GM23338 (cell line): ENCODE data around the gene UNC93B1. TPM values are rescaled to one million over a fixed set of nuclear protein-coding genes. Genes with fewer than 3 reads are reported as not detected.
"Not testable (repeated sequence)": the region's sequence is repeated elsewhere in the genome, so short reads cannot be mapped to it uniquely, and the experiment has no call there.

Experiments
- ATAC-seq: fragments of 200-7000 bp; cut with Tn5 transposase; 3 replicates; pipeline ENCODE4 v1.9.1; 2020
- DNase-seq: peaks from one replicate; pipeline ENCODE4 v3.0.0-alpha.2; 2015; ENCODE audit warnings: low spot score
- H2AFZ ChIP-seq: fragments of 200-600 bp; sonication (generic); 2 replicates; pipeline ENCODE4 v1.8.0; 2016; ENCODE audit warnings: antibody characterized with exemption, mild to moderate bottlenecking, moderate library complexity
- H3F3A ChIP-seq: fragments of 200-600 bp; sonication (generic); replicated peaks from 2 replicates; pipeline ENCODE4 v1.8.0; 2017; ENCODE audit warnings: antibody characterized with exemption, mixed run types, low read depth
- H3K27ac ChIP-seq: fragments of 200-600 bp; sonication (generic); 2 replicates; pipeline ENCODE4 v1.6.1; 2016; ENCODE audit warnings: low read depth
- H3K27me3 ChIP-seq: fragments of 200-600 bp; sonication (generic); 2 replicates; pipeline ENCODE4 v1.8.0; 2016; ENCODE audit warnings: mild to moderate bottlenecking, mixed run types, moderate library complexity; ENCODE audit not compliant: insufficient read depth
- H3K36me3 ChIP-seq: fragments of 200-600 bp; sonication (generic); 2 replicates; pipeline ENCODE4 v1.8.0; 2016; ENCODE audit warnings: mild to moderate bottlenecking; ENCODE audit not compliant: insufficient read depth
- H3K4me1 ChIP-seq: fragments of 200-600 bp; sonication (generic); 2 replicates; pipeline ENCODE4 v1.8.0; 2016; ENCODE audit warnings: mild to moderate bottlenecking, moderate library complexity; ENCODE audit not compliant: insufficient read depth
- H3K4me2 ChIP-seq: fragments of 200-600 bp; sonication (generic); 2 replicates; pipeline ENCODE4 v1.7.1; 2017; ENCODE audit warnings: mixed run types
- H3K4me3 ChIP-seq: fragments of 200-600 bp; sonication (generic); 2 replicates; pipeline ENCODE4 v1.6.1; 2016; ENCODE audit warnings: mixed run types
- H3K79me2 ChIP-seq: fragments of 200-600 bp; sonication (generic); replicated peaks from 2 replicates; pipeline ENCODE4 v1.8.0; 2017; ENCODE audit warnings: mild to moderate bottlenecking; ENCODE audit not compliant: insufficient read depth
- H3K9me2 ChIP-seq: fragments of 200-600 bp; sonication (generic); 2 replicates; pipeline ENCODE4 v1.8.0; 2017; ENCODE audit not compliant: insufficient read depth
- H4K20me1 ChIP-seq: fragments of 200-600 bp; sonication (generic); replicated peaks from 2 replicates; pipeline ENCODE4 v1.8.0; 2017; ENCODE audit warnings: mild to moderate bottlenecking; ENCODE audit not compliant: insufficient read depth
- H3K27ac Mint-ChIP-seq: 2 replicates; pipeline ENCODE4 v1.8.0; 2020; ENCODE audit warnings: inconsistent platforms, mild to moderate bottlenecking, moderate library complexity, mixed read lengths
- H3K27me3 Mint-ChIP-seq: 3 replicates; pipeline ENCODE4 v1.8.0; 2022; ENCODE audit warnings: low read depth, mild to moderate bottlenecking, moderate library complexity, mixed read lengths, inconsistent platforms; ENCODE audit not compliant: insufficient read depth, poor library complexity
- H3K36me3 Mint-ChIP-seq: 3 replicates; pipeline ENCODE4 v1.8.0; 2021; ENCODE audit warnings: low read depth, mild to moderate bottlenecking, inconsistent platforms, moderate library complexity, mixed read lengths
- H3K4me1 Mint-ChIP-seq: 3 replicates; pipeline ENCODE4 v1.8.0; 2020; ENCODE audit warnings: mild to moderate bottlenecking, inconsistent platforms, mixed read lengths
- H3K4me3 Mint-ChIP-seq: 3 replicates; pipeline ENCODE4 v1.8.0; 2021; ENCODE audit warnings: moderate library complexity, mild to moderate bottlenecking, inconsistent platforms, mixed read lengths
- H3K9me3 Mint-ChIP-seq: 3 replicates; pipeline ENCODE4 v1.8.0; 2020; ENCODE audit warnings: moderate library complexity, mild to moderate bottlenecking, inconsistent platforms, mixed read lengths
- CTCF ChIP-seq, 2 experiments: fragments of 200-600 bp in 1 of 2; sonication (generic) in 1 of 2; conservative IDR thresholded peaks; 2 replicates each; pipeline versions ENCODE4 v1.5.1 to v1.6.1; 2016 to 2017; ENCODE audit warnings: antibody characterized with exemption in 2 of 2, low read depth in 2 of 2, mild to moderate bottlenecking in 2 of 2, moderate library complexity in 1 of 2
- polyA plus RNA-seq: library from polyadenylated mRNA; unstranded; fragments of >200 nt; fragmentation: Nextera tagmentation; extraction: Ambion mirVana; gene quantifications from 2 replicates; pipeline ENCODE4 v1.2.1, GENCODE V29; 2016
- total RNA-seq: library from RNA; depleted of rRNA; stranded (reverse); fragments of >200 nt; shearing (Covaris generic); gene quantifications from 2 replicates; pipeline ENCODE4 v1.2.3, GENCODE V29; 2014

UNC93B1 gene
- total and polyA plus RNA-seq, 2 experiments from 2014 or later: 16.2 to 34.4 TPM

GRCh38 chr11:67982255-67982857, 21.5 kb downstream of the UNC93B1 start:
- not testable (repeated sequence) for H3K4me2 ChIP-seq, H3K36me3 Mint-ChIP-seq, ATAC-seq, H2AFZ ChIP-seq, H3K36me3 ChIP-seq, H3K9me3 Mint-ChIP-seq, H3K27me3 ChIP-seq, H3K9me2 ChIP-seq, H3K4me3 Mint-ChIP-seq, H3K79me2 ChIP-seq, DNase-seq, H3K4me3 ChIP-seq, H3K4me1 ChIP-seq, H3F3A ChIP-seq, H4K20me1 ChIP-seq, H3K27ac Mint-ChIP-seq, H3K27me3 Mint-ChIP-seq, H3K27ac ChIP-seq
- peaks cover 28% of the 10 kb centered on the region for H3K4me1 Mint-ChIP-seq

DNA sequence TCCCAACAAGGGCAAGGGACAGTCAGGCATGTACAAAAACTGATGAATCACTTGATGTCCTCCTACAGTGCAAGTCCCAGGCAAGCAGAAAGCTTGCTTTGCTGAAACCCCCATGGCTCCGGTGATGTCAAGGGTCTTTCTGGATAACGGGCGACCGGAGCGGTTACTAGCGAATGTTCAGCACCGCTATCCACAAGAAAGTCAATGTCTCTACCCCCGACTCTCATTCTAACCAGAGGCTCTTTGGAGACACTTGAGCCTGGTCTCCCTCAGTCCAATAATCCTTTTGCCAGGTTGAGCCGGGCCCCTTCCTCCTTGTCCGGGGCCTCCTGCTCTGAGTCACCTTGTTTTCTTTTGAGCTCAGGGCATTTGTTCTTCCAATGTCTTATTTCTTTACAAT, 22.7 kb downstream of the UNC93B1 start:
- not testable (repeated sequence) for H3K4me1 ChIP-seq, H2AFZ ChIP-seq

DNA sequence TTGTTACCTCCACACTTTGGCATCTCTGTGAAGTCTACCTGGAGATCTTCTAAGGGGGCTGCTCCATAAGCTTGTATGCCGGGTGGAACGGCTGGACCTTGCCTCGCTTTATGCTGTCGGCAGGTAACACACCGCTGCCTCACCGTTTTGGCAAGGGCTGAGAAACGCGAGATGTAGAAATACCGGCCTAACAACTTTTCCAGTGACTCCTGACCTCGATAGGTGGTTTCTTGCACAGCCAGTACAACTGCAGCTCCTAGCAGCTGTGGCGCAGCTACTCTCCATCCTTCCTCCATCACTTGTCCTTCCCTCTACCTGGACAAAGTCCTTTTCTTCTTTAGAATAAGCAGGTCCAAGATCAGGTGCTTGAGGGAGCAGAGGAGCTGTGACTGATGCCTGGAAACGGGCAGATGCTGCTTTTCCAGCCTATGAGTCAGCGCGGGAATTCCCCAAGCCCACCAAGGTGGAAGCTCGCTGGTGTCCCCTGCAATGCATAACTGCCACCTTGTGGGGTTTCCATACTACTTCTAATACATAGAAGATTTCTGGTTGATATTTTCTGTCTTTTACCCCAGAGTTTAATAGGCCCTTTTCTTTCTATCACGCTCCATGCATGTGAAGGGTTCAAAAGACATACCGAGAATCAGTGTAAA, 25.0 kb downstream of the UNC93B1 start:
- not testable (repeated sequence) for H3F3A ChIP-seq, H3K27me3 Mint-ChIP-seq, H3K27me3 ChIP-seq, H2AFZ ChIP-seq, ATAC-seq, H3K4me1 ChIP-seq, H3K9me3 Mint-ChIP-seq, H3K9me2 ChIP-seq, H3K27ac Mint-ChIP-seq, H3K36me3 Mint-ChIP-seq, H4K20me1 ChIP-seq, H3K27ac ChIP-seq, H3K4me3 ChIP-seq, H3K79me2 ChIP-seq, H3K36me3 ChIP-seq
- DNase-seq: peak; percentile 45
- H3K4me1 Mint-ChIP-seq: peaks cover 28% of the 10 kb centered on the region
- H3K4me3 Mint-ChIP-seq: peak overlapping the region; percentile 35; the same call in 1 of the 3 replicates
- peak in 1 of 2 experiments; percentile 38; a peak in 3 of 4 replicates for TF ChIP-seq CTCF (conservative IDR thresholded peaks at IDR 0.05; ENCODE audit: low read depth in 2 of 2)
- H3K4me2 ChIP-seq: peak overlapping the region; percentile 39

More for the DNA sequence above, 22.7 kb downstream of the UNC93B1 start:
- not testable (repeated sequence) for H3F3A ChIP-seq, DNase-seq, H3K4me3 ChIP-seq, H3K79me2 ChIP-seq, H3K9me3 Mint-ChIP-seq, H3K4me3 Mint-ChIP-seq, H3K4me2 ChIP-seq, H3K36me3 ChIP-seq, H3K9me2 ChIP-seq, H4K20me1 ChIP-seq, H3K27ac Mint-ChIP-seq, H3K27me3 Mint-ChIP-seq, H3K27me3 ChIP-seq, H3K36me3 Mint-ChIP-seq, H3K27ac ChIP-seq, ATAC-seq
- H3K4me1 Mint-ChIP-seq: peaks cover 28% of the 10 kb centered on the region

DNA sequence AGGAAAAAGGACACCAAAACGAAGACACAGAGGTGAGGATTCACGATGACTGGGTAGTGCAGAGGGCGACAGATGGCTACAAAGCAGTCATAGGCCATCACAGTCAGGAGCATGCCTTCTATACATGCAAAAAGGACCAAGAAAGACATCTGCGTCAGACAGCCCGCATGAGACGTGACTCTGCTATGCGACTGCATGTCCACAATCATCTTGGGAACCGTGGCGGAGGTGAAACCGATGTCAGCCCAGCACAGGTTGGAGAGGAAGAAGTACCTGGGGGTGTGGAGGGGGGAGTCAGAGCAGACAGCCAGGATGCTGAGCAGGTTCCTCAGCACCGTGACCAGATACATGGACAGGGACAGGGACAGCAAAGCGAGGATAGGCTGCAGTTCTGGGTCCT, 29.2 kb downstream of the UNC93B1 start:
- H4K20me1 ChIP-seq, DNase-seq: not testable (repeated sequence)

GRCh38 chr11:67965830-67966348, 38.0 kb downstream of the UNC93B1 start:
- not testable (repeated sequence) for ATAC-seq, H3K4me1 Mint-ChIP-seq

More for the DNA sequence above, 29.2 kb downstream of the UNC93B1 start:
- H3K4me2 ChIP-seq, H2AFZ ChIP-seq, H3K36me3 ChIP-seq, H3K9me3 Mint-ChIP-seq, H3K27ac ChIP-seq, H3K27ac Mint-ChIP-seq, H3F3A ChIP-seq, H3K9me2 ChIP-seq, H3K79me2 ChIP-seq, H3K4me3 Mint-ChIP-seq, H3K27me3 ChIP-seq, H3K4me1 ChIP-seq, H3K27me3 Mint-ChIP-seq, H3K4me3 ChIP-seq, H3K36me3 Mint-ChIP-seq, ATAC-seq: not testable (repeated sequence)
- peaks cover 19% of the 10 kb centered on the region for H3K4me1 Mint-ChIP-seq

GRCh38 chr11:67964746-67965145, 39.2 kb downstream of the UNC93B1 start:
- DNase-seq, H3K27ac ChIP-seq, H3K4me3 Mint-ChIP-seq, H4K20me1 ChIP-seq, H2AFZ ChIP-seq, H3K27me3 ChIP-seq, H3K27me3 Mint-ChIP-seq, H3K4me2 ChIP-seq, H3F3A ChIP-seq, H3K4me1 ChIP-seq, H3K27ac Mint-ChIP-seq, H3K79me2 ChIP-seq, H3K4me1 Mint-ChIP-seq, H3K9me2 ChIP-seq, ATAC-seq, H3K4me3 ChIP-seq, H3K36me3 ChIP-seq: not testable (repeated sequence)
- Mint-ChIP-seq H3K36me3 (peaks cover 11% of the 10 kb centered on the region; the same call in 2 of the 3 replicates), H3K9me3 (peaks cover 16% of the 10 kb centered on the region)

More at GRCh38 chr11:67965830-67966348, 38.0 kb downstream of the UNC93B1 start:
- H3K27me3 ChIP-seq, H3K9me2 ChIP-seq, H4K20me1 ChIP-seq, DNase-seq, H3K27me3 Mint-ChIP-seq, H3K79me2 ChIP-seq, H3K36me3 ChIP-seq, H3F3A ChIP-seq, H3K27ac Mint-ChIP-seq, H3K4me3 Mint-ChIP-seq, H3K4me1 ChIP-seq, H3K4me3 ChIP-seq, H2AFZ ChIP-seq, H3K4me2 ChIP-seq, H3K27ac ChIP-seq: not testable (repeated sequence)
- Mint-ChIP-seq H3K36me3 (peaks cover 11% of the 10 kb centered on the region; the same call in 2 of the 3 replicates), H3K9me3 (peaks cover 16% of the 10 kb centered on the region)
